ENCODE measurements around the gene CAMK2D.
"Not testable (repeated sequence)": the region's sequence is repeated elsewhere in the genome, so short reads cannot be mapped to it uniquely, and the experiment has no call there.

The CAMK2D gene

GRCh38 chr4:113699772-113700171 is 61.8 kb downstream of the CAMK2D start:
- H3K9me3 ChIP-seq (ENCODE audit: control insufficient read depth in 1 of 2, low read length in 2 of 2), result no peaks in the 10 kb centered on the region
- peaks cover 0 to 9% of the 10 kb centered on the region in 2 donors for H3K4me1 ChIP-seq (ENCODE audit: control insufficient read depth in 1 of 2, insufficient read depth in 2 of 2, low read length in 2 of 2)
- H3K36me3 ChIP-seq (ENCODE audit: control insufficient read depth in 1 of 2, insufficient read depth in 2 of 2, low read length in 2 of 2), result no peaks in the 10 kb centered on the region
- H3K27ac ChIP-seq (ENCODE audit: low read length), result no peak overlapping the region
- H3K4me3 ChIP-seq (ENCODE audit: low read depth in 1 of 2, low read length in 2 of 2), result no peak overlapping the region
- H3K27me3 ChIP-seq (ENCODE audit: low read depth, low read length), result no peaks in the 10 kb centered on the region

- Histone ChIP-seq H3K27ac (ENCODE audit: low read length) (no peak overlapping the region), H3K36me3 (ENCODE audit: control insufficient read depth in 1 of 2, insufficient read depth in 2 of 2, low read length in 2 of 2) (no peaks in the 10 kb centered on the region), H3K4me3 (ENCODE audit: low read depth in 1 of 2, low read length in 2 of 2) (no peak overlapping the region), H3K27me3 (ENCODE audit: low read depth, low read length) (no peaks in the 10 kb centered on the region), H3K4me1 (ENCODE audit: control insufficient read depth in 1 of 2, insufficient read depth in 2 of 2, low read length in 2 of 2) (peaks cover 0 to 9% of the 10 kb centered on the region in 2 donors), H3K9me3 (ENCODE audit: control insufficient read depth in 1 of 2, low read length in 2 of 2) (no peaks in the 10 kb centered on the region)
These were observed 64.1 kb downstream of the CAMK2D start for GRCh38 chr4:113697429-113697828.

DNA sequence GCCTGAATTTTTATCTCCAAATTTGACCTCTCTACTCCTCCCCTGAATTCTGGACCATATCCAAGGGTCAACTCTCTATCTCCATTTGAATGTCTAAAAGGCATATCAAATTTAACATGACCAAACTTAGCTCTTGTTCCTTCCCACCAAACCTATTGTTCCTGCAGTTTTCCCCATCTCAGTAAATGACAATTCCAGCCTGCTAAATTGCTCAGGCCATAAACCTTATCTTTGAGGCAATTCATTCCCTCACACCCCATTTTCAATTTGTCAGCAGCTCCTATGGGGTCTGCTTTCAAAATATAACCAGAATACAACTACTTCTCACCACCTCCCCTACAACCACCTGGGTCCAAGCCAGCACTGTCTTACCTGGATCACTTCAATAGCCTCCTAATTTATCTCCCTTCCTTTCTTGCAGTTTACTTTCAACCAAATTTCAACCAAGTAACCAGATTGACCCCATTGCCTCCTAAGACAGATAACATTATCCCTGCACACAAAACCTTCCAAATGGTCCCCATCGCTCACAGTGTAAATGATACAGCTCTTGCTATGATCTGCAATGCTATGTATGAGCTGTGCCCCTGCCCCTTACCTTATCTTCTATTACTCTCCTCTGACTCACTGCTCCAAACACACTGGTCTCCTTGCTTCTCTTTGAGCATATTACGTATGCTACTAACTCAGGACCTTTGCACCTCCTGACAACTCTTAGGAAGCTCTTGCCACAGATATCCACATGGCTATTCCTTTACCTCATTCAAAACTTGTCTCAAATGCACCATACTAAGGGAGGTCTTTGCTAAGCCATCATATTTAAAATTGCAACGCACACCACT is 66.0 kb downstream of the CAMK2D start:
- Histone ChIP-seq H3K4me3 (ENCODE audit: low read depth in 1 of 2, low read length in 2 of 2) (no peak overlapping the region), H3K9me3 (ENCODE audit: control insufficient read depth in 1 of 2, low read length in 2 of 2) (no peaks in the 10 kb centered on the region), H3K4me1 (ENCODE audit: control insufficient read depth in 1 of 2, insufficient read depth in 2 of 2, low read length in 2 of 2) (peaks cover 0 to 8% of the 10 kb centered on the region in 2 donors), H3K36me3 (ENCODE audit: control insufficient read depth in 1 of 2, insufficient read depth in 2 of 2, low read length in 2 of 2) (no peaks in the 10 kb centered on the region), H3K27me3 (ENCODE audit: low read depth, low read length) (no peaks in the 10 kb centered on the region), H3K27ac (ENCODE audit: low read length) (no peak overlapping the region)

- Histone ChIP-seq H3K4me3 (ENCODE audit: low read depth in 1 of 2, low read length in 2 of 2) (no peak overlapping the region), H3K4me1 (ENCODE audit: control insufficient read depth in 1 of 2, insufficient read depth in 2 of 2, low read length in 2 of 2) (no peaks in the 10 kb centered on the region), H3K27ac (ENCODE audit: low read length) (no peak overlapping the region), H3K36me3 (ENCODE audit: control insufficient read depth in 1 of 2, insufficient read depth in 2 of 2, low read length in 2 of 2) (no peaks in the 10 kb centered on the region), H3K9me3 (ENCODE audit: control insufficient read depth in 1 of 2, low read length in 2 of 2) (no peaks in the 10 kb centered on the region), H3K27me3 (ENCODE audit: low read depth, low read length) (no peaks in the 10 kb centered on the region)
These were observed 67.5 kb downstream of the CAMK2D start for GRCh38 chr4:113694008-113694407.

DNA sequence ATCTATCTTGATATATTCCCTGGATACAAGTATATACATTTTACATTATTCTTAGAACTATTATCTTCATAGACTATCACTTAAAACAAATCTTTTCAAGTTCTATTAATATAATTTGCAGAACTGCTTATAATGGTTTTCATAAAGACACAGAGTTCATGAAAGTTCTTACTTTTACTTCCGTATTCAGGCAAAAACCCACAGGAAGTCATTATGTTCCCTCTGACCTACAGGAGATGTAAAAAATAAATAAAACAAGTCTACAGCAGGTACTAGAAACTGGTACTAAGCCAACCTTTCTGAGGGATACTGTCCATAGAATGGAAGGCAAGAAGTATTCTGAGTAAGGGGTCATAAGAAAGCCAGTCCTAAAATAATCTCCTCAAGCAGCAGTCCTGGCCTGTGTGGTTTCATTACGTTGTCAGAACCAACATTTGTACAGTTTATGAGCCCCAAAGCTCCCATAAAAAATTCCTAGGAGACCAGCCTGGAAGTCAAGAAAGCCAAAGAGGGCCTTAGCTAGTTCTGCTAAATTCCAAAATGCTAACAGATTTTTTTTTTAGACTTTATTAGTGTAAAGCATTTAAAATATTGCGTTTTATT is 68.6 kb downstream of the CAMK2D start:
- H3K27ac ChIP-seq (ENCODE audit: low read length), result no peak overlapping the region
- peaks cover 0 to 5% of the 10 kb centered on the region in 2 donors for H3K4me1 ChIP-seq (ENCODE audit: control insufficient read depth in 1 of 2, insufficient read depth in 2 of 2, low read length in 2 of 2)
- H3K27me3 ChIP-seq (ENCODE audit: low read depth, low read length), result no peaks in the 10 kb centered on the region

GRCh38 chr4:113691676-113692075 is 69.9 kb downstream of the CAMK2D start:
- Histone ChIP-seq H3K9me3 (ENCODE audit: control insufficient read depth in 1 of 2, low read length in 2 of 2) (no peaks in the 10 kb centered on the region), H3K27me3 (ENCODE audit: low read depth, low read length) (no peaks in the 10 kb centered on the region), H3K4me1 (ENCODE audit: control insufficient read depth in 1 of 2, insufficient read depth in 2 of 2, low read length in 2 of 2) (peaks cover 0 to 7% of the 10 kb centered on the region in 2 donors), H3K4me3 (ENCODE audit: low read depth in 1 of 2, low read length in 2 of 2) (no peak overlapping the region), H3K27ac (ENCODE audit: low read length) (no peak overlapping the region), H3K36me3 (ENCODE audit: control insufficient read depth in 1 of 2, insufficient read depth in 2 of 2, low read length in 2 of 2) (no peaks in the 10 kb centered on the region)

More for the DNA sequence above, 68.6 kb downstream of the CAMK2D start:
- Histone ChIP-seq H3K9me3 (ENCODE audit: control insufficient read depth in 1 of 2, low read length in 2 of 2) (no peaks in the 10 kb centered on the region), H3K36me3 (ENCODE audit: control insufficient read depth in 1 of 2, insufficient read depth in 2 of 2, low read length in 2 of 2) (no peaks in the 10 kb centered on the region), H3K4me3 (ENCODE audit: low read depth in 1 of 2, low read length in 2 of 2) (no peak overlapping the region)

- H3K36me3 ChIP-seq (ENCODE audit: control insufficient read depth in 1 of 2, insufficient read depth in 2 of 2, low read length in 2 of 2), result no peaks in the 10 kb centered on the region
These were observed 72.1 kb downstream of the CAMK2D start for GRCh38 chr4:113689394-113689793.

DNA sequence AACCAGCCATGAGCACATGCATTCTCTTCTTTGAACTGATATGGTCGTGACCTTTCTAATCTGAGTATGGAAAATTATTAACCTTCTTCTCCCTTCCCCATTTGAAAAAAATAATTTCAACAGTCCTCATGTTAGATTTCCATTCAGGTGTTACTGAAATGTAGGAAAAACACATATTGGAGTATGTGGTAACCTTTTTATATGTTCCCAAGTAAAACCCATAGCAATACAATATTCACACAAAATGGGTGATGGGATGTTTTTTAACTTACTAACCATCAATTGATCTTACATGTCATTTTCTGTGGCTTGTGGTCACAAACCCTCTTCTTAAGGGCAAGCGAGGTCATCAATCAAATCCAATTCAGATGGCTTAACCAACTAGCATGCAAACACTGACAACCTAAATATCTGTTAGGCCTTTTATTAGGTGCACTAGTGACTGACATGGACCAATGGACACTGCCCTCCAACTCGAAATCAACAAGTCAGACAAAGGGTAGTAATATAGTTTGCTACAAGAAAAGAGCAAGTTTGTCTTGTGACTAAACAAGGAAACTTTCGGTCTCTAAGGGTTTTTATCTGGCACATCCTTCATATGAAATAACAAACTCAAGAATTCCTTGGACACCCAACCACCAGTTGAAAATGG is 74.3 kb downstream of the CAMK2D start:
- Histone ChIP-seq H3K4me3 (ENCODE audit: low read depth in 1 of 2, low read length in 2 of 2) (no peak overlapping the region), H3K9me3 (ENCODE audit: control insufficient read depth in 1 of 2, low read length in 2 of 2) (no peaks in the 10 kb centered on the region), H3K27ac (ENCODE audit: low read length) (no peak overlapping the region)

More at GRCh38 chr4:113689394-113689793, 72.1 kb downstream of the CAMK2D start:
- Histone ChIP-seq H3K27me3 (ENCODE audit: low read depth, low read length) (no peaks in the 10 kb centered on the region), H3K27ac (ENCODE audit: low read length) (no peak overlapping the region), H3K9me3 (ENCODE audit: control insufficient read depth in 1 of 2, low read length in 2 of 2) (no peaks in the 10 kb centered on the region), H3K4me1 (ENCODE audit: control insufficient read depth in 1 of 2, insufficient read depth in 2 of 2, low read length in 2 of 2) (peaks cover 3 to 14% of the 10 kb centered on the region in 2 donors), H3K4me3 (ENCODE audit: low read depth in 1 of 2, low read length in 2 of 2) (no peak overlapping the region)

GRCh38 chr4:113685157-113685556 is 76.4 kb downstream of the CAMK2D start:
- not testable (repeated sequence) for H3K36me3 ChIP-seq (ENCODE audit: control insufficient read depth in 1 of 2, insufficient read depth in 2 of 2, low read length in 2 of 2); H3K9me3 ChIP-seq (ENCODE audit: control insufficient read depth in 1 of 2, low read length in 2 of 2); H3K4me3 ChIP-seq (ENCODE audit: low read depth in 1 of 2, low read length in 2 of 2); H3K27me3 ChIP-seq (ENCODE audit: low read depth, low read length)
- H3K4me1 ChIP-seq (ENCODE audit: control insufficient read depth in 1 of 2, insufficient read depth in 2 of 2, low read length in 2 of 2), result peaks cover 13 to 24% of the 10 kb centered on the region in 2 donors
- H3K27ac ChIP-seq (ENCODE audit: low read length), result peak overlapping the region; percentile 53

More for the DNA sequence above, 74.3 kb downstream of the CAMK2D start:
- Histone ChIP-seq H3K4me1 (ENCODE audit: control insufficient read depth in 1 of 2, insufficient read depth in 2 of 2, low read length in 2 of 2) (peaks cover 13 to 24% of the 10 kb centered on the region in 2 donors), H3K27me3 (ENCODE audit: low read depth, low read length) (no peaks in the 10 kb centered on the region), H3K36me3 (ENCODE audit: control insufficient read depth in 1 of 2, insufficient read depth in 2 of 2, low read length in 2 of 2) (no peaks in the 10 kb centered on the region)

GRCh38 chr4:113684534-113685091 is 76.9 kb downstream of the CAMK2D start:
- Histone ChIP-seq H3K4me1 (ENCODE audit: control insufficient read depth in 1 of 2, insufficient read depth in 2 of 2, low read length in 2 of 2) (peaks cover 13 to 24% of the 10 kb centered on the region in 2 donors), H3K36me3 (ENCODE audit: control insufficient read depth in 1 of 2, insufficient read depth in 2 of 2, low read length in 2 of 2) (no peaks in the 10 kb centered on the region), H3K27me3 (ENCODE audit: low read depth, low read length) (no peaks in the 10 kb centered on the region), H3K4me3 (ENCODE audit: low read depth in 1 of 2, low read length in 2 of 2) (no peak overlapping the region), H3K9me3 (ENCODE audit: control insufficient read depth in 1 of 2, low read length in 2 of 2) (no peaks in the 10 kb centered on the region), H3K27ac (ENCODE audit: low read length) (peak overlapping the region; percentile 53)
